ENCODE data around the gene TSC22D3. TPM values are rescaled to one million over a fixed set of nuclear protein-coding genes. Genes with fewer than 3 reads are reported as not detected.

The TSC22D3 gene
- total RNA-seq = 100 to 1,000 TPM; 473 to 982 (median 684) TPM

DNA sequence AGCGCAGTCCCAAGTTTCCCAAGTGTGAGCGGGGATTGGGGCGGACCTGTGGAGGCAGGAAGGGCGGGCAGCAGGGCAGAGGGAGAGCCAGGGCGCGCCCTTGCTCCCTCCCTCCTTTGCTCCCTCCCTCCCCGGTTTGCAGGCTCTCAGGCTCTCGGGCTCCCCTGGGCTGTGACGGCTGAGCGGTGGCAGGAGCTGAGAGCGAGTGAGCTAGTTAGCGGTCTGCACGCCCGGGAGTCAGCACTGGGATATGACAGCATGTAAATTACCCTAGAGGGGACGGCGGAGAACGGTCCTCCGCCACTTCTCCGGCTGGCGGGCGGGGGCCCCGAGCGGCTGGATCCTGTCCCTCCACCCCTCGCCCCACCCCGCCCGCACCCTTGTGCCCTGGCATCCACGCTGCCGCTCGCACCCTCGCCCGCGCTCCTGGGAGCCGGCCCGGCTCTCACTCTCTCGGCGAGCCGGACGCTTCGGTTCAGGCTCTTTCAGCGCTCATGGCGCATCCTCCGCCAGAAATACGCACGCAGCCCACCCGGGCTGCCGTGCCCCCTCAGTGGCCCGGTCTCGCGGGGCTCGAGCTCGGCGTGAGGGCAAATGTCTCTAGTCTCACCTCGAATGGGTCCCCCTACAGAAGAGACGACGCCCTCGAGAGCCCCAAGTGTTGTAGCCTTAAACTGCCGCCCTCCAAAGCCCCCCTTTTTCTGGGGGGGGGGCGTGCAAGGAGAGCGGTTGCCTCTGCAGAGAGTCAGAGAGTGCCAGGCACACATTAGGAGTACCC is at the start of gene TSC22D3:
Gene TSC22D3 (minus strand): TSS at position 54 of the 778 bp plus-strand sequence. CDS start 368 bp downstream, outside the sequence.
- TF ChIP-seq, protein P1, sequence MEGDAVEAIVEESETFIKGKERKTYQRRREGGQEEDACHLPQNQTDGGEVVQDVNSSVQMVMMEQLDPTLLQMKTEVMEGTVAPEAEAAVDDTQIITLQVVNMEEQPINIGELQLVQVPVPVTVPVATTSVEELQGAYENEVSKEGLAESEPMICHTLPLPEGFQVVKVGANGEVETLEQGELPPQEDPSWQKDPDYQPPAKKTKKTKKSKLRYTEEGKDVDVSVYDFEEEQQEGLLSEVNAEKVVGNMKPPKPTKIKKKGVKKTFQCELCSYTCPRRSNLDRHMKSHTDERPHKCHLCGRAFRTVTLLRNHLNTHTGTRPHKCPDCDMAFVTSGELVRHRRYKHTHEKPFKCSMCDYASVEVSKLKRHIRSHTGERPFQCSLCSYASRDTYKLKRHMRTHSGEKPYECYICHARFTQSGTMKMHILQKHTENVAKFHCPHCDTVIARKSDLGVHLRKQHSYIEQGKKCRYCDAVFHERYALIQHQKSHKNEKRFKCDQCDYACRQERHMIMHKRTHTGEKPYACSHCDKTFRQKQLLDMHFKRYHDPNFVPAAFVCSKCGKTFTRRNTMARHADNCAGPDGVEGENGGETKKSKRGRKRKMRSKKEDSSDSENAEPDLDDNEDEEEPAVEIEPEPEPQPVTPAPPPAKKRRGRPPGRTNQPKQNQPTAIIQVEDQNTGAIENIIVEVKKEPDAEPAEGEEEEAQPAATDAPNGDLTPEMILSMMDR (IDR thresholded peaks at IDR 0.05; ENCODE audit: low read depth) = no peak

DNA sequence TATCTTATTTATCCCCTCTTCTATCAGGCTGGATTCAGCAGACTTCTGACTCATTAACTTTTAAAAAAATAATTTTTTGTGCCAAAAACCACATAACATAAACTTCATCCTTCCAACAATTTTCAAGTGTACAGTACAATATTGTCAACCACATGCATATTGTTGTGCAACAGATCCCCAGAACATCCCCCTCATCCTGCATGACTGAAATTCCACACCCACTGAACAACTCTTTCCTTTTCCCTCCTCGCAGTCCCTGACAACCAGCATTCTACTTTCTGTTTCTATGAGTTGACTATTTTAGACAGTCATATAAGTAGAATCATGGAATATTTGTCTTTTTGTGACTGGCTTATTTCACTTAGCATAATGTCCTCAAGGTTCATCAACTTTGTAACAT is 47.9 kb upstream of the TSC22D3 start:
- TF ChIP-seq, protein P1 (IDR thresholded peaks at IDR 0.05; ENCODE audit: low read depth) = no peak

DNA sequence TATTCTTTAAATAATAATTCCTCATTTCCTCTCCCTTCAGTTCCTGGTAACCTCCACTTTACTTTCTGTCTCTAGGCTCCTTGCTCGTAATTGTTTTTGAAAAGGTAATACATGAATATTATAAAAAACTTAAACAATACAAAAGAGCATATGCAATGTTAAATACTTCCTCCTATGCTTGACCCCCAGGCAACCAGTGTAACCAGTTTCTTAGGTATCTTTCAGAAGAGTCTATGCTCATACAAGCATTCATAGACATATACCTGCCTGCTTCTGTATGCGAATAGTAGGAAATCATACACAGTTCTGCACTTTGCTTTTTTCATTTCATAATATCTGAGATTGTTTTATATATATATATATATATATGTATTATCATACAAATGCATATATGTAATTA is 47.5 kb upstream of the TSC22D3 start:
- TF ChIP-seq, protein P1 (IDR thresholded peaks at IDR 0.05; ENCODE audit: low read depth) = no peak

DNA sequence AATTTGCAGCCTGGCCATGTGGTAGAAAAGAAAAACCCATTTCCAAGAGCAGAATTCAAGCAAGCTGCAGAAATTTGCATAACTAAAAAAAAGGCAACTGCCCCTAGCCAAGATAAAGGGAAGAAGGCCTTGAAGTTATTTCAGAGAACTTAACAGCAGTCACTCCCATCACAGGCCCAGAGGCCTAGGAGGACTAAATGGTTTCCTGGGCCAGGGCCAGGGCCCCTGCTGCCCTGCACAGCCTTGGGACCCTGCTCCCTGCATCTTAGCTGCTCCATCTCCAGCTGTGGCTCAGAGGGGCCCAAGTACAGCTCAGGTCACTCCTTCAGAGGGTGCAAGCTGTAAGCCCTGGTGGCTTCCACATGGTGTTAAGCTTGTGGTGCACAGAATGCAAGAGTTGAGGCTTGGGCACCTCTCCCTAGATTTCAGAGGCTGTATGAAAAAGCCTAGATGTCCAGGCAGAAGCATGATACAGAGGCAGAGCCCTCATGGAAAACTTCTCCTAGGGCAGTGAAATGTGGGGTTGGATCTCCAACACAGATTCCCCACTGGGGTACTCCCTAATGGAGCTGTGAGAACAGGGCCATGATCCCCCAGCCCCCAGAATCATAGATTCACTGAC is 43.4 kb upstream of the TSC22D3 start:
- TF ChIP-seq, protein P1 (IDR thresholded peaks at IDR 0.05; ENCODE audit: low read depth) = no peak

DNA sequence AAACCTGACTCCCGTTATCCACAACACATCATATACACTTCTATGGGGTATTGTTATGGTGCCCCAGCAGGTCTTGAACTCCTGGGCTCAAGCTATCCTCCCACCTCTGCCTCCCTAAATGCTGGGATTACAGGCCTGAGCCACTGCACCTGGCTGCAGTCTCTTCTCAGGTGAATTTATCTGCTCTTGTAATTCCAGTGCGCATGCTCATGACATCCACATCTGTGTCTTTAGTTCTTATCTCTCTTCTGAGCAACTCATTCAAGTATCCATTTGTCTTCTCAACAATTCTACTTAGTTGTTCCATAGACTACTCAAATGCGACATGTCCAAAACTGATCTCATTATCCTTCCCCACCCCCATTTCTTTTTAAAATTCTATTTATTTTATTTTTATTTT is 29.6 kb upstream of the TSC22D3 start:
- TF ChIP-seq, protein P1 (IDR thresholded peaks at IDR 0.05; ENCODE audit: low read depth) = no peak

DNA sequence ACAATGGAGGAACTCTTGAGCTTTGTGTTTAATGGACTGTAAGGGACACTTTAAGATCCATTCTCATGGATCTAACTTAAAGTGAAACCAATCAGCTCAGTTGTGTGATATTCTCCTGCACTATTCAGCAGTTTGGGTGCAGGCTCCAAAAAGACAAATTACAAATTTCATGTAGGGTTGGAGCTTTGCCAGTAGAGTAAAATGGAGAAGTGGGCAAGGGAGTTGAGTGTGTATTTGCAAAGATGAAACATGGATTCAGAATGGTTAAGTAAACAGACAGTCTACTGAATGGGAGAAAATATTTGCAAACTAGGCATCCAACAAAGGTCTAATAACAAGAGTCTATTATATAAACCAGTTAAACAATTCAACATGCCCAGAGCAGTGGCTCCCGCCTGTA is 28.8 kb upstream of the TSC22D3 start:
- TF ChIP-seq, protein P1 (IDR thresholded peaks at IDR 0.05; ENCODE audit: low read depth) = no peak

DNA sequence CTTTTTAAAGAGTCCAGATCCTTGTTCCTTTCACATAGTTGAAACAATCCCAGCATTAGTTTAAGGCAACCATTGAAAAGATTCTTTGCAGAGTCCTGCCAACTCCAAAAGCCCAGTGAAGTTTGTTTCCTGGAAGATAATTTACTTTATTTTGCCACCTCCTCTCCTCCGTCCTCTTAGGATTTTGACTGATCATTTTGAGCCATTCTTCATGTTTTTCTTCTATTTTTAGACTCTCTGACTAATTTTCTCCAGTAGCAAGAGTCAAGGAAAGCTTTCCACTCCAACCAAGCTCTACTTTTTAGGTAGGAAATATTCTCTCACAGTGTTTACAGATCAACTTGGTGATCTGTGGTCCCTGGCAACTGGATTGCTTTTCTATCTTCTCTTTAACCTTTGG is 12.2 kb upstream of the TSC22D3 start:
- TF ChIP-seq, protein P1 (IDR thresholded peaks at IDR 0.05; ENCODE audit: low read depth) = no peak

Measured in subcutaneous adipose tissue (tissue), 4 donors.